ENCODE results near the gene ZDHHC17. TPM values are rescaled to one million over a fixed set of nuclear protein-coding genes. Genes with fewer than 3 reads are reported as not detected.

The ZDHHC17 gene
- total RNA-seq, 1 experiment from 2014 or later: 26.3 TPM

GRCh38 chr12:76738824-76739579, 24.9 kb upstream of the ZDHHC17 start:
- no peaks in the 10 kb centered on the region for H3K9me3 ChIP-seq (ENCODE audit: control insufficient read depth, insufficient read depth, low read depth, low read length)
- H3K4me3 ChIP-seq (ENCODE audit: low read depth in 2 of 2, low read length in 2 of 2): no peak overlapping the region
- in situ Hi-C loops (cut with HindIII; ENCODE audit: low pct_unique_long_range_greater_than_20kb, low sequenced_read_pairs) (no loop called here), intact Hi-C loops (cut with micrococcal nuclease; ENCODE audit: unreplicated experiment) (no loop called here)
- H3K4me1 ChIP-seq (ENCODE audit: control insufficient read depth, insufficient read depth, low read length): no peaks in the 10 kb centered on the region
- no peak for DNase-seq (ENCODE audit: low read depth, low spot score)
- ChIA-PET CTCF (no interaction called here), POLR2A (no interaction called here)
- TF ChIP-seq REST (IDR thresholded peaks at IDR 0.05; ENCODE audit: insufficient read depth in 1 of 2, low read depth in 2 of 2, low read length in 1 of 2): no peak
- no TSS peak for BruUV-seq (replicated peaks)
- H3K36me3 ChIP-seq (ENCODE audit: control insufficient read depth, insufficient read depth, low read length): no peaks in the 10 kb centered on the region
- H3K27ac ChIP-seq (ENCODE audit: low read length): no peak overlapping the region
- ATAC-seq: no peak
- peaks cover 2% of the 10 kb centered on the region; the same call in 1 of the 2 replicates for H3K27me3 ChIP-seq (ENCODE audit: control insufficient read depth, insufficient read depth, low read length)

GRCh38 chr12:76739896-76740295, 24.0 kb upstream of the ZDHHC17 start:
- Histone ChIP-seq H3K4me1 (ENCODE audit: control insufficient read depth, insufficient read depth, low read length) (no peaks in the 10 kb centered on the region), H3K9me3 (ENCODE audit: control insufficient read depth, insufficient read depth, low read depth, low read length) (no peaks in the 10 kb centered on the region), H3K27ac (ENCODE audit: low read length) (no peak overlapping the region), H3K27me3 (ENCODE audit: control insufficient read depth, insufficient read depth, low read length) (peaks cover 2% of the 10 kb centered on the region; the same call in 1 of the 2 replicates), H3K4me3 (ENCODE audit: low read depth in 2 of 2, low read length in 2 of 2) (no peak overlapping the region), H3K36me3 (ENCODE audit: control insufficient read depth, insufficient read depth, low read length) (no peaks in the 10 kb centered on the region)
- DNase-seq (ENCODE audit: low read depth, low spot score) (no peak), ATAC-seq (no peak)
- ChIA-PET CTCF (no interaction called here), POLR2A (no interaction called here)
- intact Hi-C loops (cut with micrococcal nuclease; ENCODE audit: unreplicated experiment): no loop called here
- BruUV-seq (replicated peaks): no TSS peak
- in situ Hi-C loops (cut with HindIII; ENCODE audit: low pct_unique_long_range_greater_than_20kb, low sequenced_read_pairs): no loop called here
- TF ChIP-seq SIN3A (IDR thresholded peaks at IDR 0.05; ENCODE audit: borderline replicate concordance, insufficient read depth, low read depth, low read length): no peak
- TF ChIP-seq CTCF (IDR thresholded peaks at IDR 0.05): no peak
- no peak for TF ChIP-seq POLR2AphosphoS5 (IDR thresholded peaks at IDR 0.05; ENCODE audit: low read depth, low read length)
- no peak for TF ChIP-seq REST (IDR thresholded peaks at IDR 0.05; ENCODE audit: insufficient read depth in 1 of 2, low read depth in 2 of 2, low read length in 1 of 2)
- no peak for TF ChIP-seq TCF7L2 (IDR thresholded peaks at IDR 0.05; ENCODE audit: low read depth, low read length)

Measured in Panc1 (cell line).